Measurements from ENCODE around the gene SLC18A2. TPM values are rescaled to one million over a fixed set of nuclear protein-coding genes. Genes with fewer than 3 reads are reported as not detected.

The SLC18A2 gene
- total and polyA plus RNA-seq, 5 donors from 2014 or later: 0.09 to 0.25 (median 0.15) TPM; not detected in 1

DNA sequence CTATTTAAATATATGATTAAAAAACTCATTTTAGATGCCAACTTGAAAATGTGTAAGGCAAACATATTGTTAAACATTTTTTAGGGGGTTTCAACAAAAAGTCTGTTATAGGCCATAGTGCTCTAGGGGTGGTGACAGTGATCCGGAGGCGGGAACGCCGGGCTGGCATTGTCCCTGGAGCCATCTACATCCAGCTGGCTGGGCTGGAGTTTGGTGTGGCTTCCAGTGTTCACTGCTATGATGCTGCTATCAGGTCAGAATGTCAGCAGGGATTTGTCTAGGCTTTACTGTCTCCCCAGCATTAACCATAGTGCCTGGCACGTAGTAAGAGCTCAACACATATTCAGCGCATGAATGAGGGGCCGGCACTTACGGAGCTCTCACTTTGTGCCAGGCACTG, 1.9 kb upstream of the SLC18A2 start:
- no peak overlapping the region for H3K27ac ChIP-seq (ENCODE audit: insufficient read depth, low read length, poor library complexity, severe bottlenecking)
- H3K4me3 Mint-ChIP-seq: no peak overlapping the region
- no peak for DNase-seq

DNA sequence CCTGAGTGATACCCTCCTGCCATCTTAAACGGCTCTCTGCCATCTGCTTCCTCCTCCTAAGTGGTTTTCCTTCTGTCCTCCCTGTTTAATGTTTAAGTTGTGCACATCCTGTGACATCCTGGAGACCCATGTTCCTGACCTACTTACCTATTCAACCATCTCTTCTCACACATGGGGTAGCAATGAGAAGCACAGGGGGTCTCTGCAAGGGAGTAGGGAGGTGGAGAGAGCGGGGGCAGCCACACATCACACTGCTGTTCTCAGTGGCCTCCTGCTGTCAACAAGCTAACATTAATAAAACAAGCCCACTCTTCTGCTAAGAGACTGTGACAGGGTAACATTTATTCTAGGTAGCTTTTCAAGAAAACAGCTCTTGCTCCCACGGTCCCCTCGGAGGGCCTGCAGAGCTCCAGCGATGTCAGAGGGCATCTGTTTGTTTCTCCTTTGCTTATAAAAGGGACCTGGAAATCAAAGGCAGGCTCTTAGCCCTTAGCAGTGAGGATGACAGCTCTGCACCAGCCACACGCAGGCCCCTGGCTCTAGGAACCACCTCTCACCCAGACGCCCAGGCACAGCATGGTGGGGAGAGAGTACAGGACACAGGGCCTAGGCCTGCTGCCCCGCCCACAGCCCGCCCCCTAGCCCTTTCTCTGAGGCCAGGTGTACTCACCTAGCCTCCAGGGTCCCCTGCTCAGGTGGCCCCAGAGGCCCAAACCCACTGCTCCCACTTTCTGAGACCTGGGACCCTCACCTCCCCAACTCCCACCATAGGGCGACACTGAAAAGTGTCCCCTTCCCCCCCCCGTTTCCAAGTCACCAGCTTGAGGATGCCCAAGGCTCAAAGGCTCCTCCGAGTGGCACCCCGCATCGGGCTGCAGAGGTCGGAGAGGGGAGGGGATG, 943 bp upstream of the SLC18A2 start:
- Mint-ChIP-seq H3K27ac (no peak overlapping the region), H3K4me3 (no peak overlapping the region), H3K27me3 (peaks cover 38% of the 10 kb centered on the region), H3K36me3 (no peaks in the 10 kb centered on the region), H3K9me3 (peaks cover 0 to 6% (median 0%) of the 10 kb centered on the region in 7 donors), H3K4me1 (peaks cover 0 to 5% (median 3%) of the 10 kb centered on the region in 4 donors)
- DNase-seq: no peak
- no peak for ATAC-seq (ENCODE audit: low read depth in 2 of 2)
- Histone ChIP-seq H3K9me3 (ENCODE audit: control insufficient read depth in 2 of 2, low read length in 2 of 2) (no peaks in the 10 kb centered on the region), H3K27ac (ENCODE audit: insufficient read depth, low read length, poor library complexity, severe bottlenecking) (no peak overlapping the region), H3K4me3 (ENCODE audit: low read depth, low read length) (no peak overlapping the region), H3K36me3 (ENCODE audit: control insufficient read depth, insufficient read depth, low read length) (no peaks in the 10 kb centered on the region), H3K27me3 (ENCODE audit: control insufficient read depth, insufficient read depth, low read length) (no peaks in the 10 kb centered on the region), H3K4me1 (ENCODE audit: control insufficient read depth, insufficient read depth, low read length, poor library complexity, severe bottlenecking) (no peaks in the 10 kb centered on the region)

More for the DNA sequence above, 1.9 kb upstream of the SLC18A2 start:
- Histone ChIP-seq H3K9me3 (ENCODE audit: control insufficient read depth in 2 of 2, low read length in 2 of 2) (no peaks in the 10 kb centered on the region), H3K27me3 (ENCODE audit: control insufficient read depth, insufficient read depth, low read length) (no peaks in the 10 kb centered on the region), H3K36me3 (ENCODE audit: control insufficient read depth, insufficient read depth, low read length) (no peaks in the 10 kb centered on the region), H3K4me1 (ENCODE audit: control insufficient read depth, insufficient read depth, low read length, poor library complexity, severe bottlenecking) (no peaks in the 10 kb centered on the region), H3K4me3 (ENCODE audit: low read depth, low read length) (no peak overlapping the region)
- ATAC-seq (ENCODE audit: low read depth in 2 of 2): no peak
- H3K9me3 Mint-ChIP-seq: peaks cover 0 to 6% (median 0%) of the 10 kb centered on the region in 7 donors
- H3K4me1 Mint-ChIP-seq: peaks cover 0 to 5% (median 3%) of the 10 kb centered on the region in 4 donors
- H3K27ac Mint-ChIP-seq: no peak overlapping the region
- peaks cover 44% of the 10 kb centered on the region for H3K27me3 Mint-ChIP-seq
- no peaks in the 10 kb centered on the region for H3K36me3 Mint-ChIP-seq

DNA sequence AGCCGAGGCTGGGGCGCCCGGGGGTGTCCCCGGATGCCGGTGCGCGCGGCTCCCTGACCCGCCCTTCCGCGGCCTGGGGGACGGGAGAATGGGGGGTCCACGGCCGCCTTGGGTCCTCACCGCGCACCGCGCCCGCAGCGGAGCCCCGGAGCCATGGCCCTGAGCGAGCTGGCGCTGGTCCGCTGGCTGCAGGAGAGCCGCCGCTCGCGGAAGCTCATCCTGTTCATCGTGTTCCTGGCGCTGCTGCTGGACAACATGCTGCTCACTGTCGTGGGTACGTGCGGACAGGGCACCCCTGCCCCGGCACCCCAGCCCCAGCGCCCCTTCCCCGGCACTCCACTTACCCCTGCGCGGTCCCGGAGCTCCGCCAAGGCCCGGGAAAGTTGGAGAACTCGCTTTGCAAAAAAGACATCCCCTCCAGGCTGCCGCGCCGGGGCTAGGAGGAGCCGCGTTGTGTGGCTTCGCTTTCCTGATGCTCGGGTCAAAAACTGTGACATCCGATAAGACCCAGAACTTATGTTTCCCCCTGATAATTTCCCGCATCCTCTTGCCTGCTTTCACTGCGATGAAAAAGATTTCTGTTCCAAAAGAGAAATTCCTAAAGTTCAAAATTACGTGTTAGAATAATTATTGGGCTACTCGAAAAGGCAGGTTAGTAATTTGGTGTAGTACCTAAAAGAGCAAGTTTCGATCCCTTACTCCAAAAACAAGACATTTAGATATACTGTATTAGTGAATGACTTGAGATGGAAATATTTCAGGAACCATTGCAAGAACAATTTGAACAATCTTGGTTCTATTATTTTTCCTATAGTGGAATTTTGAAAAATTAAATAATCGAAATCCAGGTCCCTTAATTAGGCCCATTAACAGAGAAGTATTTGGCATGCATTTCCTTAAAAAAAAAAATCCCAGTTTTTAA, 888 bp downstream of the SLC18A2 start:
- peaks cover 37% of the 10 kb centered on the region for H3K27me3 Mint-ChIP-seq
- Histone ChIP-seq H3K4me1 (ENCODE audit: control insufficient read depth, insufficient read depth, low read length, poor library complexity, severe bottlenecking) (no peaks in the 10 kb centered on the region), H3K4me3 (ENCODE audit: low read depth, low read length) (no peak overlapping the region), H3K27me3 (ENCODE audit: control insufficient read depth, insufficient read depth, low read length) (no peaks in the 10 kb centered on the region), H3K9me3 (ENCODE audit: control insufficient read depth in 2 of 2, low read length in 2 of 2) (no peaks in the 10 kb centered on the region), H3K27ac (ENCODE audit: insufficient read depth, low read length, poor library complexity, severe bottlenecking) (no peak overlapping the region), H3K36me3 (ENCODE audit: control insufficient read depth, insufficient read depth, low read length) (no peaks in the 10 kb centered on the region)
- peak overlapping the region in 1 of 4 donors; percentile 74 for H3K4me3 Mint-ChIP-seq
- DNase-seq (no peak), ATAC-seq (ENCODE audit: low read depth in 2 of 2) (no peak)
- peaks cover 0 to 4% (median 0%) of the 10 kb centered on the region in 7 donors for H3K9me3 Mint-ChIP-seq
- no peaks in the 10 kb centered on the region for H3K36me3 Mint-ChIP-seq
- peaks cover 0 to 5% (median 3%) of the 10 kb centered on the region in 4 donors for H3K4me1 Mint-ChIP-seq
- H3K27ac Mint-ChIP-seq: no peak overlapping the region

DNA sequence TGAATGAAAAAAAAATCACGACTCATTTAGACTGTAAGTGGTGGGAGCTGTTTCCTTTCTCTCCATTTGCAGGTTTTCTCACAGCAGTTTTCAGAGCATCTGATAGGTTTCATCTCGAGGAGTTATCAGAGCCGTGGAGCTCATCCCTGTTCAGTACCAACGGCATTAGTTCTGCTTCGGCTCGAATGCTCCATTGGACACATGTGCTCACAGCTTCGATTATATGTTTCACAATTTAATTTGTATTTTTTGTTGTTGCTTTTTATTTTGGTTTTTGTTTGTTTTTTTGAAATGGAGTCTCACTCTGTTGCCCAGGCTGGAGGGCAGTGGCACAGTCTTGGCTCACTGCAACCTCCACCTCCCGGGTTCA, 1.5 kb downstream of the SLC18A2 start:
- H3K27me3 ChIP-seq (ENCODE audit: control insufficient read depth, insufficient read depth, low read length): no peaks in the 10 kb centered on the region

DNA sequence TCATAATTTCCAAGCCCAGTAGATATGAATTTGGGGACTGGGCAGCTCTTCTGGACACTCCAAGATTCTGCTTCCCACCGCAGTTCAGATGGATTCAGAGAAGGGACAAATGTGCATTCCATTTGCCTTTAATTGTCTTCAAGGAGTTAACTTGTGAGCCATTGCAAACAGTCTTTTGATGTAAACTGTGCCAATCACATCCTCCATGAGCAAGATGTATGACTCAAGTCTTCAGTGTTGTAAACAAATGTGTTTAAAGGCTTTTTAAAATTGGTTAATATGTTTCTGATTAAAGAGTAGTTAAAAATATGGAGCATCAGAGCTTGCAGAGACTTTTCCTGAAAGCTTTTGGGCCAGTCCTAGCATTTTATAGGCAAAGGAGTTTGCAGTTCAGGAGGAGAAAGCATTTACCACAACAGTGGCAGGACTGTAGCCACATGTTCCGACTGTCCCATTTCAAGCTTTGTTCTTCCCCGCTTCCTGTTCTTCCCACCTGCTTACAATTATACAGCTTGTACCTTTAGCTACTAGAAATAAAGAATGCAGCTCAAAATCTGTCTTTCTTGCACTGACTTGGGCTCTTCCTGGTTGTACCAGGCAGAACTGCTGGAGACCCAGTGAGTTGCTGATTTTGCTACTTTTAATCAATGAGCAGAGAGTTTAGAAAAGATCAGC, 6.2 kb downstream of the SLC18A2 start:
- no peaks in the 10 kb centered on the region for H3K9me3 Mint-ChIP-seq
- H3K27ac Mint-ChIP-seq: no peak overlapping the region
- no peak overlapping the region for H3K27ac ChIP-seq (ENCODE audit: insufficient read depth, low read length, poor library complexity, severe bottlenecking)
- H3K27me3 Mint-ChIP-seq: peaks cover 24% of the 10 kb centered on the region
- ATAC-seq (ENCODE audit: low read depth in 2 of 2) (no peak), DNase-seq (no peak)
- no peaks in the 10 kb centered on the region for H3K9me3 ChIP-seq (ENCODE audit: control insufficient read depth in 2 of 2, low read length in 2 of 2)
- H3K4me3 ChIP-seq (ENCODE audit: low read depth, low read length): no peak overlapping the region
- H3K4me1 ChIP-seq (ENCODE audit: control insufficient read depth, insufficient read depth, low read length, poor library complexity, severe bottlenecking): no peaks in the 10 kb centered on the region
- peaks cover 4% of the 10 kb centered on the region for H3K27me3 ChIP-seq (ENCODE audit: control insufficient read depth, insufficient read depth, low read length)
- H3K36me3 ChIP-seq (ENCODE audit: control insufficient read depth, insufficient read depth, low read length): no peaks in the 10 kb centered on the region
- no peaks in the 10 kb centered on the region for H3K36me3 Mint-ChIP-seq
- H3K4me3 Mint-ChIP-seq: no peak overlapping the region
- H3K4me1 Mint-ChIP-seq: peaks cover 0 to under 1% (median under 1%) of the 10 kb centered on the region in 4 donors

More for the DNA sequence above, 1.5 kb downstream of the SLC18A2 start:
- Mint-ChIP-seq H3K4me1 (peaks cover 0 to 5% (median 3%) of the 10 kb centered on the region in 4 donors), H3K27ac (no peak overlapping the region), H3K4me3 (no peak overlapping the region), H3K9me3 (peaks cover 0 to 4% (median 0%) of the 10 kb centered on the region in 7 donors), H3K27me3 (peaks cover 30% of the 10 kb centered on the region), H3K36me3 (no peaks in the 10 kb centered on the region)
- no peaks in the 10 kb centered on the region for H3K36me3 ChIP-seq (ENCODE audit: control insufficient read depth, insufficient read depth, low read length)
- ATAC-seq (ENCODE audit: low read depth in 2 of 2): no peak
- no peak for DNase-seq
- H3K4me3 ChIP-seq (ENCODE audit: low read depth, low read length): no peak overlapping the region
- H3K27ac ChIP-seq (ENCODE audit: insufficient read depth, low read length, poor library complexity, severe bottlenecking): no peak overlapping the region
- H3K9me3 ChIP-seq (ENCODE audit: control insufficient read depth in 2 of 2, low read length in 2 of 2): no peaks in the 10 kb centered on the region
- H3K4me1 ChIP-seq (ENCODE audit: control insufficient read depth, insufficient read depth, low read length, poor library complexity, severe bottlenecking): no peaks in the 10 kb centered on the region

DNA sequence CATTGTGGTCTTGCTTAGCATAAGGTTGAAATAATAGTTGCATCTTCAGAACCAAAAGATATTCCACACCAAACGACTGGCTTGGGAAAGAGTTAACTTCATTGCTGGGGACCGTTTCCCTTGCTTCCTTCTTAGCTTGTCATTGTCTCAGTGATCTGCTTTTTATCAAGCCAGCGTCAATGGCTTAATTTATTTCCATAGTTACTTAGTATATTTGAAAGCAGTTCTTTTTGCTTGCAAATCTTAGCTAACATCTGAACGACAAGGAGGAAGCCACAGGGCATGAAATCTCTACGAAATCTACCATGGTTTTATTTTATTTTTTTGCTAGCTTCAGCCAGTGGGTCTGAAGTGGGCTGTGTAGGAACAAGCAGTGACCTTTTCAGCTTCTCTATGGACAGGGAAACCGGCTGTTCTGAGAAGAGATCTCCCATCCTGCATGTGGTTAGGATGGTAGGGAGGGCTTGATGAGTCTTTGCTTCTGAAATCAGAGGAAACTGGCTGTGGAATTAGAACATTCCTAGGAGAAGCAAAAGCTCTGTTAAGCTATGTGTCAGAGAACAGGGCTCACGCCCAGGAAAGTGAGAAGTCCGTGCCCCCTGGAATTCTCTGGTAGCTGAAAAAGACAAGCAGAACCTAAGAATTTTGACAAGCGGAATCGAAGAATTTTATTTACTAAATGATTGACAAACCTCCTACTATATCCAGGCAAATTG, 8.0 kb downstream of the SLC18A2 start:
- no peaks in the 10 kb centered on the region for H3K4me1 Mint-ChIP-seq
- H3K27ac Mint-ChIP-seq: no peak overlapping the region
- peaks cover 13% of the 10 kb centered on the region for H3K27me3 Mint-ChIP-seq
- Histone ChIP-seq H3K27ac (ENCODE audit: insufficient read depth, low read length, poor library complexity, severe bottlenecking) (no peak overlapping the region), H3K27me3 (ENCODE audit: control insufficient read depth, insufficient read depth, low read length) (peaks cover 4% of the 10 kb centered on the region), H3K9me3 (ENCODE audit: control insufficient read depth in 2 of 2, low read length in 2 of 2) (no peaks in the 10 kb centered on the region), H3K36me3 (ENCODE audit: control insufficient read depth, insufficient read depth, low read length) (no peaks in the 10 kb centered on the region), H3K4me3 (ENCODE audit: low read depth, low read length) (no peak overlapping the region), H3K4me1 (ENCODE audit: control insufficient read depth, insufficient read depth, low read length, poor library complexity, severe bottlenecking) (no peaks in the 10 kb centered on the region)
- H3K9me3 Mint-ChIP-seq: no peaks in the 10 kb centered on the region
- ATAC-seq (ENCODE audit: low read depth in 2 of 2) (no peak), DNase-seq (no peak)
- H3K36me3 Mint-ChIP-seq: no peaks in the 10 kb centered on the region
- H3K4me3 Mint-ChIP-seq: no peak overlapping the region

All from CD4-positive, CD25-positive, alpha-beta regulatory T cell (primary cell).